Uterus (tissue), 2 donors: Measurements from ENCODE around the gene PRXL2A.

ENCODE experiments used
- CTCF ChIP-seq, 4 experiments: fragments of 200-600 bp in 2 of 4; fragments of 450-650 bp in 2 of 4; sonication (generic) in 2 of 4; IDR thresholded peaks; one replicate each; pipeline ENCODE4 v1.5.1; 2016 to 2019; ENCODE audit warnings: antibody characterized with exemption in 4 of 4, mild to moderate bottlenecking in 2 of 4, moderate library complexity in 1 of 4
- POLR2A ChIP-seq, 2 donors: fragments of 450-650 bp; IDR thresholded peaks; one replicate each; pipeline ENCODE4 v1.6.1; 2016; ENCODE audit warnings: antibody characterized with exemption in 2 of 2, mild to moderate bottlenecking in 1 of 2, moderate library complexity in 1 of 2

GRCh38 chr10:80421707-80422536 lies 13.6 kb downstream of the PRXL2A start:
- TF ChIP-seq CTCF (IDR thresholded peaks at IDR 0.05) (no peak), POLR2A (IDR thresholded peaks at IDR 0.05) (no peak)
